Stimulated activated effector memory CD8-positive, alpha-beta T cell treated with anti-CD3 and anti-CD28 coated beads, Interleukin-12 subunit alpha, Interleukin-12 subunit beta, amount 100 ng/mL, for 72 hours (primary cell): ENCODE results near the gene MAP4K2.

Source experiments
- ATAC-seq: fragments of 150-1000 bp; cut with Tn5 transposase; 2 replicates; pipeline ENCODE4 v1.10.0; 2021
- DNase-seq, 2 donors: peaks; one replicate each; pipeline ENCODE4 v3.0.0; 2021 to 2022; ENCODE audit warnings: low spot score in 2 of 2
- H3K27ac Mint-ChIP-seq: one replicate; pipeline ENCODE4 v1.8.0; 2022; ENCODE audit warnings: mild to moderate bottlenecking, mixed read lengths
- H3K36me3 Mint-ChIP-seq: one replicate; pipeline ENCODE4 v1.8.0; 2022; ENCODE audit warnings: mild to moderate bottlenecking, mixed read lengths
- H3K4me1 Mint-ChIP-seq: one replicate; pipeline ENCODE4 v1.8.0; 2022; ENCODE audit warnings: mixed read lengths
- H3K4me3 Mint-ChIP-seq: one replicate; pipeline ENCODE4 v1.8.0; 2022; ENCODE audit warnings: mild to moderate bottlenecking, mixed read lengths
- H3K9me3 Mint-ChIP-seq: one replicate; pipeline ENCODE4 v1.8.0; 2022; ENCODE audit warnings: mixed read lengths

The MAP4K2 gene

GRCh38 chr11:64753019-64753379, 50.0 kb downstream of the MAP4K2 start:
- peaks cover 9% of the 10 kb centered on the region for H3K36me3 Mint-ChIP-seq
- H3K27ac Mint-ChIP-seq: no peak overlapping the region
- H3K4me3 Mint-ChIP-seq: no peak overlapping the region
- no peak for ATAC-seq
- H3K9me3 Mint-ChIP-seq: no peaks in the 10 kb centered on the region
- no peak for DNase-seq
- H3K4me1 Mint-ChIP-seq: peaks cover 31% of the 10 kb centered on the region

- H3K9me3 Mint-ChIP-seq: no peaks in the 10 kb centered on the region
- H3K36me3 Mint-ChIP-seq: peaks cover 9% of the 10 kb centered on the region
- ATAC-seq: no peak
- H3K27ac Mint-ChIP-seq: no peak overlapping the region
- H3K4me3 Mint-ChIP-seq: no peak overlapping the region
- peaks cover 31% of the 10 kb centered on the region for H3K4me1 Mint-ChIP-seq
- no peak for DNase-seq
Measured at GRCh38 chr11:64752175-64752970, 50.6 kb downstream of the MAP4K2 start.

GRCh38 chr11:64751580-64751979, 51.4 kb downstream of the MAP4K2 start:
- ATAC-seq (no peak), DNase-seq (no peak)
- no peaks in the 10 kb centered on the region for H3K9me3 Mint-ChIP-seq
- no peak overlapping the region for H3K27ac Mint-ChIP-seq
- H3K36me3 Mint-ChIP-seq: peaks cover 9% of the 10 kb centered on the region
- no peak overlapping the region for H3K4me3 Mint-ChIP-seq
- peaks cover 31% of the 10 kb centered on the region for H3K4me1 Mint-ChIP-seq

GRCh38 chr11:64751136-64751535, 51.9 kb downstream of the MAP4K2 start:
- Mint-ChIP-seq H3K36me3 (peaks cover 9% of the 10 kb centered on the region), H3K4me3 (no peak overlapping the region), H3K9me3 (no peaks in the 10 kb centered on the region), H3K27ac (peak overlapping the region; percentile 63), H3K4me1 (peaks cover 33% of the 10 kb centered on the region)
- DNase-seq: no peak
- ATAC-seq: no peak

GRCh38 chr11:64750361-64751054, 52.5 kb downstream of the MAP4K2 start:
- Mint-ChIP-seq H3K36me3 (peaks cover 10% of the 10 kb centered on the region), H3K27ac (peak overlapping the region; percentile 63), H3K4me3 (no peak overlapping the region), H3K9me3 (no peaks in the 10 kb centered on the region), H3K4me1 (peaks cover 39% of the 10 kb centered on the region)
- DNase-seq (no peak), ATAC-seq (no peak)

GRCh38 chr11:64747961-64748665, 54.9 kb downstream of the MAP4K2 start:
- H3K27ac Mint-ChIP-seq: peak overlapping the region; percentile 46
- ATAC-seq (no peak), DNase-seq (no peak)
- no peak overlapping the region for H3K4me3 Mint-ChIP-seq
- H3K36me3 Mint-ChIP-seq: peaks cover 24% of the 10 kb centered on the region
- peaks cover 49% of the 10 kb centered on the region for H3K4me1 Mint-ChIP-seq
- H3K9me3 Mint-ChIP-seq: no peaks in the 10 kb centered on the region

GRCh38 chr11:64746486-64746885, 56.5 kb downstream of the MAP4K2 start:
- DNase-seq (no peak), ATAC-seq (no peak)
- peaks cover 47% of the 10 kb centered on the region for H3K4me1 Mint-ChIP-seq
- peaks cover 24% of the 10 kb centered on the region for H3K36me3 Mint-ChIP-seq
- no peak overlapping the region for H3K27ac Mint-ChIP-seq
- peak overlapping the region; percentile 91 for H3K4me3 Mint-ChIP-seq
- no peaks in the 10 kb centered on the region for H3K9me3 Mint-ChIP-seq

- no peaks in the 10 kb centered on the region for H3K9me3 Mint-ChIP-seq
- peak overlapping the region; percentile 91 for H3K4me3 Mint-ChIP-seq
- DNase-seq (peak; percentile 53 to 88), ATAC-seq (peak; percentile 54)
- peaks cover 24% of the 10 kb centered on the region for H3K36me3 Mint-ChIP-seq
- H3K27ac Mint-ChIP-seq: peak overlapping the region; percentile 79
- H3K4me1 Mint-ChIP-seq: peaks cover 48% of the 10 kb centered on the region
Measured at GRCh38 chr11:64745521-64746328, 57.3 kb downstream of the MAP4K2 start.

- Mint-ChIP-seq H3K36me3 (peaks cover 24% of the 10 kb centered on the region), H3K4me1 (peaks cover 48% of the 10 kb centered on the region), H3K4me3 (peak overlapping the region; percentile 91), H3K9me3 (no peaks in the 10 kb centered on the region), H3K27ac (peak overlapping the region; percentile 79)
- ATAC-seq: peak; percentile 3
- DNase-seq: peak; percentile 37 to 81
Measured at GRCh38 chr11:64745189-64745520, 57.9 kb downstream of the MAP4K2 start.

GRCh38 chr11:64744544-64745188, 58.3 kb downstream of the MAP4K2 start:
- Mint-ChIP-seq H3K4me1 (peaks cover 47% of the 10 kb centered on the region), H3K9me3 (no peaks in the 10 kb centered on the region), H3K36me3 (peaks cover 21% of the 10 kb centered on the region), H3K27ac (peak overlapping the region; percentile 84), H3K4me3 (peak overlapping the region; percentile 92)
- no peak for DNase-seq
- no peak for ATAC-seq

- peaks cover 21% of the 10 kb centered on the region for H3K36me3 Mint-ChIP-seq
- H3K4me1 Mint-ChIP-seq: peaks cover 47% of the 10 kb centered on the region
- peak within 1 kb of the TSS; percentile 84 for H3K27ac Mint-ChIP-seq
- ATAC-seq (peak; percentile 60), DNase-seq (peak; percentile 79 to 93)
- no peaks in the 10 kb centered on the region for H3K9me3 Mint-ChIP-seq
- peak within 1 kb of the TSS; percentile 92 for H3K4me3 Mint-ChIP-seq
Measured at GRCh38 chr11:64743591-64744543, 59.1 kb downstream of the MAP4K2 start, which contains the start of gene RASGRP2. TSS of gene RASGRP2 (minus strand) at chr11:64744142. CDS start at chr11:64742866, 1,276 bp downstream.

- peaks cover 47% of the 10 kb centered on the region for H3K4me1 Mint-ChIP-seq
- peak overlapping the region; percentile 92 for H3K4me3 Mint-ChIP-seq
- ATAC-seq: peak; percentile 60
- no peak overlapping the region for H3K27ac Mint-ChIP-seq
- DNase-seq: peak; percentile 90 to 94
- H3K9me3 Mint-ChIP-seq: no peaks in the 10 kb centered on the region
- H3K36me3 Mint-ChIP-seq: peaks cover 27% of the 10 kb centered on the region
Measured at GRCh38 chr11:64742889-64743590, 60.0 kb downstream of the MAP4K2 start.
